Stimulated activated CD8-positive, alpha-beta memory T cell treated with anti-CD3 and anti-CD28 coated beads, Interleukin-4, amount 100 ng/mL, for 48 hours (primary cell): Measurements from ENCODE around the gene PDPR.
"Not testable (repeated sequence)": the region's sequence is repeated elsewhere in the genome, so short reads cannot be mapped to it uniquely, and the experiment has no call there.

Source experiments
- DNase-seq: peaks from one replicate; pipeline ENCODE4 v3.0.0-alpha.2; 2020

The PDPR gene

GRCh38 chr16:70113982-70114826, at the start of gene PDPR:
Gene PDPR, plus strand, starts transcription at chr16:70114332. Its CDS starts 6,161 bp downstream, at chr16:70120493.
- DNase-seq = peak; percentile 95

GRCh38 chr16:70064841-70065370, 49.2 kb upstream of the PDPR start:
- DNase-seq = peak; percentile 75

- not testable (repeated sequence) for DNase-seq
Measured at GRCh38 chr16:70065376-70065745, 48.8 kb upstream of the PDPR start.

- peak; percentile 94 for DNase-seq
Measured at GRCh38 chr16:70065746-70066658, 48.1 kb upstream of the PDPR start.

- not testable (repeated sequence) for DNase-seq
Measured at GRCh38 chr16:70066751-70067150, 47.4 kb upstream of the PDPR start.

GRCh38 chr16:70079081-70079480, 35.1 kb upstream of the PDPR start:
- DNase-seq = not testable (repeated sequence)

GRCh38 chr16:70081219-70081618, 32.9 kb upstream of the PDPR start:
- not testable (repeated sequence) for DNase-seq

GRCh38 chr16:70083931-70084330, 30.2 kb upstream of the PDPR start:
- not testable (repeated sequence) for DNase-seq

GRCh38 chr16:70088160-70088559, 26.0 kb upstream of the PDPR start:
- DNase-seq = not testable (repeated sequence)

GRCh38 chr16:70088877-70089276, 25.3 kb upstream of the PDPR start:
- not testable (repeated sequence) for DNase-seq

- not testable (repeated sequence) for DNase-seq
Measured at GRCh38 chr16:70089289-70089688, 24.8 kb upstream of the PDPR start.

GRCh38 chr16:70091104-70091503, 23.0 kb upstream of the PDPR start:
- DNase-seq = not testable (repeated sequence)

- not testable (repeated sequence) for DNase-seq
Measured at GRCh38 chr16:70094096-70094495, 20.0 kb upstream of the PDPR start.

GRCh38 chr16:70109583-70110279, 4.4 kb upstream of the PDPR start:
- DNase-seq = not testable (repeated sequence)

GRCh38 chr16:70112162-70112561, 2.0 kb upstream of the PDPR start:
- DNase-seq = not testable (repeated sequence)

- DNase-seq = not testable (repeated sequence)
Measured at GRCh38 chr16:70113599-70113981, 542 bp upstream of the PDPR start.

GRCh38 chr16:70118354-70118753, 4.2 kb downstream of the PDPR start:
- not testable (repeated sequence) for DNase-seq

- DNase-seq = not testable (repeated sequence)
Measured at GRCh38 chr16:70118776-70119175, 4.6 kb downstream of the PDPR start.

GRCh38 chr16:70120398-70120797, 6.3 kb downstream of the PDPR start:
- DNase-seq = not testable (repeated sequence)

GRCh38 chr16:70123822-70124221, 9.7 kb downstream of the PDPR start:
- not testable (repeated sequence) for DNase-seq

GRCh38 chr16:70126226-70126625, 12.1 kb downstream of the PDPR start:
- not testable (repeated sequence) for DNase-seq

- not testable (repeated sequence) for DNase-seq
Measured at GRCh38 chr16:70127706-70128105, 13.6 kb downstream of the PDPR start.
